SK-N-SH (cell line): ENCODE data around the gene ZMIZ2.

Source experiments
- CTCF ChIP-seq: fragments of 200-600 bp; sonication (generic); IDR thresholded peaks from 2 replicates; pipeline ENCODE4 v1.6.1; 2017; ENCODE audit warnings: antibody characterized with exemption, mild to moderate bottlenecking, moderate library complexity
- EP300 ChIP-seq, 2 experiments: IDR thresholded peaks; 2 replicates each; pipeline versions ENCODE4 v1.4.0 to v1.6.1; 2012; ENCODE audit warnings: borderline replicate concordance in 1 of 2, low read depth in 1 of 2, low read length in 1 of 2
- GABPA ChIP-seq: IDR thresholded peaks from 2 replicates; pipeline ENCODE4 v1.4.0; 2012; ENCODE audit warnings: low read depth, mild to moderate bottlenecking
- RAD21 ChIP-seq: IDR thresholded peaks from 2 replicates; pipeline ENCODE4 v1.6.1; 2012; ENCODE audit warnings: mild to moderate bottlenecking, low read length
- RCOR1 ChIP-seq: fragments of 150-350 bp; IDR thresholded peaks from 2 replicates; pipeline ENCODE4 v1.6.1; 2017; ENCODE audit warnings: antibody characterized with exemption, low read length
- REST ChIP-seq: IDR thresholded peaks from 2 replicates; pipeline ENCODE4 v1.6.1; 2012; ENCODE audit warnings: mild to moderate bottlenecking, low read depth, low read length, moderate library complexity
- SIN3A ChIP-seq: IDR thresholded peaks from 2 replicates; pipeline ENCODE4 v1.6.1; 2012; ENCODE audit warnings: low read depth, mild to moderate bottlenecking, low read length, moderate library complexity, borderline replicate concordance
- YY1 ChIP-seq: IDR thresholded peaks from 2 replicates; pipeline ENCODE4 v1.4.0; 2012; ENCODE audit warnings: low read depth, mild to moderate bottlenecking

- TF ChIP-seq YY1 (no peak), CTCF (no peak), GABPA (no peak), EP300 (IDR thresholded peaks at IDR 0.05; ENCODE audit: borderline replicate concordance in 1 of 2, low read depth in 1 of 2, low read length in 1 of 2) (no peak), REST (no peak), SIN3A (no peak), RCOR1 (no peak), RAD21 (no peak)
Measured at GRCh38 chr7:44754802-44755697, 6.4 kb downstream of the ZMIZ2 start.
